SK-N-MC (cell line): Measurements from ENCODE around the gene MXRA5.

ENCODE experiments used
- EZH2 ChIP-seq: fragments of 200-600 bp; sonication (generic); IDR thresholded peaks from one replicate; pipeline ENCODE4 v1.6.1; 2017; ENCODE audit warnings: antibody characterized with exemption
- POLR2AphosphoS5 ChIP-seq: IDR thresholded peaks from 2 replicates; pipeline ENCODE4 v1.6.1; 2012; ENCODE audit warnings: mild to moderate bottlenecking, low read depth, low read length, borderline replicate concordance

DNA sequence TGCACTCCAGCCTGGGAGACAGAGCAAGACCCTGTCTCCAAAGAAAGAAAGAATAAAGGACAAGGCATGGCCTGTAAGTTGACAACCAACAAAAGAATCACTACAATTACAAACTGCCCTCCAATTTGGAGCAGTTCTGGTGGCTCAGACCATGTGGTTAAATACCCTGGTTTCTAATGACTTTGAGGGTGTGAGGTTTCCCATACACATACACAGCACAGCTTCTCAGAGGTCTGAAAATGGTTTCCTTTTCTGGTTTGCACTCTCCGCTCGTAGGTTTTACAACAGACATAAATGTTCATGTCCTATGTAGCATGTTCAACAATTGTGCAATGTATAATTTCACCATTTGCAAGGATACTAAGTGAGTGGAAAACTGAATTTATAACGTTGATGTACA is 34.2 kb upstream of the MXRA5 start:
- TF ChIP-seq POLR2AphosphoS5 (no peak), EZH2 (no peak)
